Endothelial cell of umbilical vein (primary cell): ENCODE measurements around the gene GAPVD1. TPM values are rescaled to one million over a fixed set of nuclear protein-coding genes. Genes with fewer than 3 reads are reported as not detected.

Experiments
- BruUV-seq: library from RNA; stranded (reverse); fragments of 400-500 nt; replicated peaks from 2 replicates; lab custom pipeline; 2021; lab: Mats Ljungman, UMichigan
- CTCF ChIA-PET: fragments of 300-600, 350-600 bp; sonication (Branson Sonifier 250); formaldehyde crosslinking; loops from one replicate; lab custom pipeline; 2021; ENCODE audit warnings: antibody characterized with exemption, inconsistent platforms; lab: Charles Lee
- POLR2A ChIA-PET: fragments of 300-600, 350-600 bp; sonication (Branson Sonifier 250); formaldehyde crosslinking; loops from one replicate; lab custom pipeline; 2021; ENCODE audit warnings: antibody characterized with exemption, inconsistent platforms; lab: Charles Lee
- DNase-seq: peaks from one replicate; pipeline ENCODE4 v3.0.0-alpha.2; 2011; ENCODE audit warnings: low read depth, low spot score
- FAIRE-seq: peaks from 2 replicates; lab custom pipeline; 2011; peaks lifted over from hg19 to GRCh38; lab: Jason Lieb, UNC
- H2AFZ ChIP-seq: 2 replicates; pipeline ENCODE4 v1.6.0; 2012; ENCODE audit warnings: low read depth, low read length, control low read depth, inconsistent platforms
- H3K27ac ChIP-seq: 2 replicates; pipeline ENCODE4 v1.5.1; 2011; ENCODE audit warnings: low read depth, mild to moderate bottlenecking, control low read depth, low read length, moderate library complexity; ENCODE audit not compliant: insufficient read depth
- H3K27me3 ChIP-seq, 2 experiments: 2 replicates each; pipeline versions ENCODE4 v1.6.0 to v1.6.1; 2011; ENCODE audit warnings: low read length in 2 of 2, mixed read lengths in 1 of 2; ENCODE audit not compliant: control insufficient read depth in 2 of 2, insufficient read depth in 2 of 2
- H3K36me3 ChIP-seq, 2 experiments: 2 replicates in 1 of 2; 3 replicates in 1 of 2; pipeline ENCODE4 v1.5.1; 2011; ENCODE audit warnings: low read length in 2 of 2, mild to moderate bottlenecking in 1 of 2, moderate library complexity in 1 of 2; ENCODE audit not compliant: control insufficient read depth in 2 of 2, insufficient read depth in 2 of 2; ENCODE audit errors: extremely low read depth in 1 of 2
- H3K4me1 ChIP-seq: 3 replicates; pipeline ENCODE4 v1.5.1; 2011; ENCODE audit warnings: mild to moderate bottlenecking, low read length; ENCODE audit not compliant: control insufficient read depth, insufficient read depth; ENCODE audit errors: extremely low read depth
- H3K4me2 ChIP-seq: 2 replicates; pipeline ENCODE4 v1.6.1; 2011; ENCODE audit warnings: low read length, control low read depth, mixed read lengths; ENCODE audit not compliant: insufficient read depth
- H3K4me3 ChIP-seq, 3 experiments: fragments of 200-600 bp in 1 of 3; sonication (generic), shearing (Covaris generic) in 1 of 3; replicated peaks in 1 of 3; 2 replicates each; pipeline ENCODE4 v1.5.1; 2011 to 2016; ENCODE audit warnings: control low read depth in 3 of 3, low read length in 3 of 3, mild to moderate bottlenecking in 2 of 3, inconsistent platforms in 1 of 3, low read depth in 1 of 3, moderate library complexity in 1 of 3; ENCODE audit not compliant: insufficient read depth in 1 of 3
- H3K79me2 ChIP-seq: 2 replicates; pipeline ENCODE4 v1.6.0; 2012; ENCODE audit warnings: low read length, inconsistent platforms; ENCODE audit not compliant: control insufficient read depth, insufficient read depth
- H3K9ac ChIP-seq: replicated peaks from 2 replicates; pipeline ENCODE3; 2011; ENCODE audit warnings: low read length, control low read depth; ENCODE audit not compliant: insufficient read depth; ENCODE audit errors: extremely low read depth
- H3K9me1 ChIP-seq: replicated peaks from 3 replicates; pipeline ENCODE4 v1.6.0; 2011; ENCODE audit warnings: mild to moderate bottlenecking, low read length; ENCODE audit not compliant: control insufficient read depth, insufficient read depth; ENCODE audit errors: extremely low read depth
- H3K9me3 ChIP-seq: replicated peaks from 2 replicates; pipeline ENCODE4 v1.5.1; 2012; ENCODE audit warnings: low read length, inconsistent platforms; ENCODE audit not compliant: control insufficient read depth, insufficient read depth
- H4K20me1 ChIP-seq: replicated peaks from 2 replicates; pipeline ENCODE3; 2011; ENCODE audit warnings: mild to moderate bottlenecking, low read length; ENCODE audit not compliant: control insufficient read depth, insufficient read depth; ENCODE audit errors: extremely low read depth
- EZH2 ChIP-seq: IDR thresholded peaks from 2 replicates; pipeline ENCODE4 v1.6.1; 2012; ENCODE audit warnings: borderline replicate concordance, low read depth, mild to moderate bottlenecking, moderate library complexity, low read length, inconsistent platforms; ENCODE audit not compliant: severe bottlenecking
- FOS ChIP-seq: IDR thresholded peaks from 2 replicates; pipeline ENCODE4 v1.6.1; 2011; ENCODE audit warnings: mild to moderate bottlenecking, low read length, moderate library complexity, borderline replicate concordance; ENCODE audit not compliant: insufficient read depth
- GATA2 ChIP-seq: IDR thresholded peaks from 2 replicates; pipeline ENCODE4 v1.7.0; 2011; ENCODE audit warnings: low read depth, mild to moderate bottlenecking, moderate library complexity, mixed read lengths, low read length; ENCODE audit not compliant: insufficient read length, insufficient read depth
- JUN ChIP-seq: IDR thresholded peaks from 2 replicates; pipeline ENCODE4 v1.6.1; 2011; ENCODE audit warnings: borderline replicate concordance, low read depth; ENCODE audit not compliant: insufficient read length, insufficient read depth
- MYC ChIP-seq: IDR thresholded peaks from one replicate; pipeline ENCODE4 v1.6.1; 2011; ENCODE audit warnings: mild to moderate bottlenecking, low read depth, low read length
- POLR2A ChIP-seq: IDR thresholded peaks from 2 replicates; pipeline ENCODE4 v1.6.1; 2012; ENCODE audit warnings: low read depth, mild to moderate bottlenecking, control low read depth, low read length
- POLR2AphosphoS5 ChIP-seq: IDR thresholded peaks from 2 replicates; pipeline ENCODE4 v1.6.1; 2012; ENCODE audit warnings: low read depth, mild to moderate bottlenecking, control low read depth, low read length, moderate library complexity; ENCODE audit not compliant: insufficient read depth
- dilution Hi-C: fragments of 300-500 bp; cut with MboI; formaldehyde crosslinking; loops from one replicate; pipeline ENCODE4 v1.15.0; 2019; ENCODE audit warnings: low sequenced_read_pairs; ENCODE audit not compliant: extremely low pct_ligation_motif_present
- intact Hi-C: fragments of 100-400 bp; cut with micrococcal nuclease; formaldehyde crosslinking; loops from one replicate; pipeline ENCODE4 v1.10.0; 2022
- polyA plus RNA-seq, 4 experiments: library from polyadenylated mRNA; depleted of rRNA in 3 of 4; stranded (reverse) in 3 of 4; unstranded in 1 of 4; fragments of >200 nt; gene quantifications; 2 replicates each; pipeline versions ENCODE4 v1.2.1 to v1.2.3, GENCODE V29; 2011 to 2012; ENCODE audit warnings: missing spikeins in 1 of 4
- total RNA-seq: library from RNA; stranded (reverse); gene quantifications from 2 replicates; pipeline ENCODE4 v1.2.3, GENCODE V29; 2021
- TF ChIP-seq, protein P1 (sequence below): IDR thresholded peaks from 2 replicates; pipeline ENCODE4 v1.6.1; 2011; ENCODE audit not compliant: insufficient read depth, insufficient read length
- TF ChIP-seq, protein P2 (sequence below), 2 donors: IDR thresholded peaks; 1 replicate in 1 of 2; 2 replicates in 1 of 2; pipeline ENCODE4 v1.5.1; 2011; ENCODE audit warnings: low read length in 2 of 2, mild to moderate bottlenecking in 2 of 2, moderate library complexity in 2 of 2, control low read depth in 1 of 2, inconsistent platforms in 1 of 2, low read depth in 1 of 2; ENCODE audit not compliant: insufficient read depth in 1 of 2; ENCODE audit errors: extremely low read depth in 1 of 2

The GAPVD1 gene
- total and polyA plus RNA-seq, 2 donors (not counting 3 experiments of a cell fraction or from before 2014, with no cell fraction given), result 10.7 to 53.2 TPM

DNA sequence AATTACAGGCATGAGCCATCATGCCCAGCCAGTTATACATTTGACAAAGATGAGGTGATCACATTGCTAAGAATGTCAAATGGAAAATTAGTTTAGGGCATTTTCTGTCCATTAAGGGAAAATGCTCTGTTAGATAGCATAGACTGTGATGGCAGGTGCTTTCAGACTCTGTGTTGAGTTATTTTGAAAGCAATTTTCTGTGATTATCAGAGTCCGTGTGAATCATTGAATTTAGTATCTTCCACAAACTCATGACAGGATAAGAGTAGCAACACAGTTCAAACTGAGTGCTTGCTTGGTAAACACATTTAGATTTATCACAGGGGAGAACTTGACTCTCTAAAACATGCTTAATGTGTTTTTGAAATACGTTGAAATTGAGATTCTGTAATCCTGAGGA, 69.0 kb downstream of the GAPVD1 start:
- ChIA-PET POLR2A (no interaction called here), CTCF (interaction anchor here (1.3 kb wide), 1 partner anchor 11 kb away, joined by 3 read pairs; no protein-coding TSS in a partner anchor)
- no TSS peak for BruUV-seq
- no peak for FAIRE-seq
- Histone ChIP-seq H3K9me3 (no peaks in the 10 kb centered on the region), H3K79me2 (no peaks in the 10 kb centered on the region), H3K4me2 (no peak overlapping the region), H4K20me1 (no peaks in the 10 kb centered on the region), H3K27me3 (no peaks in the 10 kb centered on the region), H3K4me3 (no peak overlapping the region), H3K36me3 (peaks cover 7 to 8% of the 10 kb centered on the region in 2 experiments), H3K4me1 (no peaks in the 10 kb centered on the region), H3K9me1 (no peaks in the 10 kb centered on the region), H3K27ac (no peak overlapping the region), H2AFZ (no peak overlapping the region), H3K9ac (no peak overlapping the region)
- dilution Hi-C loops (no loop called here), intact Hi-C loops (no loop called here)
- no peak for TF ChIP-seq FOS
- TF ChIP-seq, protein P1, sequence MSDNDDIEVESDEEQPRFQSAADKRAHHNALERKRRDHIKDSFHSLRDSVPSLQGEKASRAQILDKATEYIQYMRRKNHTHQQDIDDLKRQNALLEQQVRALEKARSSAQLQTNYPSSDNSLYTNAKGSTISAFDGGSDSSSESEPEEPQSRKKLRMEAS, result no peak
- DNase-seq, result no peak

DNA sequence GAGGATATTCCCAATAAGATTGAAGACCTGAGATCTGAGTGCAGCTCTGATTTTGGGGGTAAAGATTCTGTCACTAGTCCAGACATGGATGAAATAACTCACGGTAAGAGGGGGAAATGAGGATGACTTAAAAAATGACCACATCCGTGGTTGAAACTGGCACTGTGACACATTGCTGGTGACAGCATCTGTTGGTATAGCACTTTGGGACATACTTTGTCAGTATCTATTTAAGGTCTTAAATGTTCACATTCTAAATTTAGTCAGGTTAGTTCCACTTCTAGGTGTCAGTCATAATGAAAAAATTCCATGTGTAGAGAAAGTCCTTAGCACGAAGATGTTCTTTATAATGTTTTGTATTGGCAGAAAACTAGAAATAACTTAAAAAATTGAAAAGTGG, 70.9 kb downstream of the GAPVD1 start:
- no peak for DNase-seq
- no peak for FAIRE-seq
- no peaks in the 10 kb centered on the region for H3K27me3 ChIP-seq
- dilution Hi-C loops (no loop called here), intact Hi-C loops (no loop called here)
- H3K4me2 ChIP-seq, result no peak overlapping the region
- ChIA-PET CTCF (interaction anchor here (1.4 kb wide), 1 partner anchor 11 kb away, joined by 7 read pairs; no protein-coding TSS in a partner anchor), POLR2A (no interaction called here)
- no peak overlapping the region for H3K9ac ChIP-seq
- H3K27ac ChIP-seq, result no peak overlapping the region
- H3K9me1 ChIP-seq, result no peaks in the 10 kb centered on the region
- H3K4me1 ChIP-seq, result no peaks in the 10 kb centered on the region
- H3K4me3 ChIP-seq, result no peak overlapping the region
- peaks cover 11 to 14% of the 10 kb centered on the region in 2 experiments for H3K36me3 ChIP-seq
- no TSS peak for BruUV-seq
- H4K20me1 ChIP-seq, result no peaks in the 10 kb centered on the region
- H2AFZ ChIP-seq, result no peak overlapping the region
- H3K9me3 ChIP-seq, result no peaks in the 10 kb centered on the region
- TF ChIP-seq POLR2A (no peak), JUN (no peak), FOS (no peak), EZH2 (no peak), MYC (no peak), POLR2AphosphoS5 (no peak), GATA2 (no peak)
- TF ChIP-seq, protein P2, sequence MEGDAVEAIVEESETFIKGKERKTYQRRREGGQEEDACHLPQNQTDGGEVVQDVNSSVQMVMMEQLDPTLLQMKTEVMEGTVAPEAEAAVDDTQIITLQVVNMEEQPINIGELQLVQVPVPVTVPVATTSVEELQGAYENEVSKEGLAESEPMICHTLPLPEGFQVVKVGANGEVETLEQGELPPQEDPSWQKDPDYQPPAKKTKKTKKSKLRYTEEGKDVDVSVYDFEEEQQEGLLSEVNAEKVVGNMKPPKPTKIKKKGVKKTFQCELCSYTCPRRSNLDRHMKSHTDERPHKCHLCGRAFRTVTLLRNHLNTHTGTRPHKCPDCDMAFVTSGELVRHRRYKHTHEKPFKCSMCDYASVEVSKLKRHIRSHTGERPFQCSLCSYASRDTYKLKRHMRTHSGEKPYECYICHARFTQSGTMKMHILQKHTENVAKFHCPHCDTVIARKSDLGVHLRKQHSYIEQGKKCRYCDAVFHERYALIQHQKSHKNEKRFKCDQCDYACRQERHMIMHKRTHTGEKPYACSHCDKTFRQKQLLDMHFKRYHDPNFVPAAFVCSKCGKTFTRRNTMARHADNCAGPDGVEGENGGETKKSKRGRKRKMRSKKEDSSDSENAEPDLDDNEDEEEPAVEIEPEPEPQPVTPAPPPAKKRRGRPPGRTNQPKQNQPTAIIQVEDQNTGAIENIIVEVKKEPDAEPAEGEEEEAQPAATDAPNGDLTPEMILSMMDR (IDR thresholded peaks at IDR 0.05; ENCODE audit: extremely low read depth in 1 of 2, insufficient read depth in 1 of 2, low read depth in 1 of 2, low read length in 2 of 2), result no peak
- TF ChIP-seq, protein P1, result no peak
- H3K79me2 ChIP-seq, result no peaks in the 10 kb centered on the region
